NT2/D1 (cell line): ENCODE data around the gene CYP8B1.

Experiments used
- DNase-seq: peaks from one replicate; pipeline ENCODE4 v3.0.0-alpha.2; 2011; ENCODE audit warnings: low read depth, low spot score
- H3K27me3 ChIP-seq: 2 replicates; pipeline ENCODE4 v1.6.0; 2011; ENCODE audit warnings: mild to moderate bottlenecking; ENCODE audit not compliant: insufficient read length, insufficient read depth
- H3K36me3 ChIP-seq: 2 replicates; pipeline ENCODE4 v1.6.1; 2011; ENCODE audit warnings: mild to moderate bottlenecking, low read length, mixed read lengths; ENCODE audit not compliant: insufficient read depth, insufficient read length
- H3K4me1 ChIP-seq: 2 replicates; pipeline ENCODE4 v1.5.1; 2011; ENCODE audit not compliant: insufficient read depth, insufficient read length
- H3K4me3 ChIP-seq: 2 replicates; pipeline ENCODE4 v1.5.1; 2011; ENCODE audit warnings: low read depth; ENCODE audit not compliant: insufficient read length
- H3K9ac ChIP-seq: 2 replicates; pipeline ENCODE4 v1.6.0; 2011; ENCODE audit warnings: low read depth; ENCODE audit not compliant: insufficient read length
- H3K9me3 ChIP-seq: 2 replicates; pipeline ENCODE4 v1.5.1; 2011; ENCODE audit warnings: mild to moderate bottlenecking, low read length; ENCODE audit not compliant: insufficient read depth
- SUZ12 ChIP-seq: IDR thresholded peaks from 2 replicates; pipeline ENCODE4 v1.6.1; 2011; ENCODE audit not compliant: insufficient read length, insufficient read depth; ENCODE audit errors: extremely low read depth
- YY1 ChIP-seq: IDR thresholded peaks from 2 replicates; pipeline ENCODE4 v1.6.1; 2011; ENCODE audit not compliant: insufficient read length, insufficient read depth
- ZNF274 ChIP-seq: IDR thresholded peaks from 2 replicates; pipeline ENCODE4 v1.6.1; 2011; ENCODE audit warnings: mild to moderate bottlenecking, low read depth, low read length

The CYP8B1 gene

GRCh38 chr3:42876940-42877720 lies 1.5 kb upstream of the CYP8B1 start:
- TF ChIP-seq ZNF274 (no peak), SUZ12 (no peak), YY1 (no peak)
- no peaks in the 10 kb centered on the region for H3K36me3 ChIP-seq

GRCh38 chr3:42876401-42876800 lies 722 bp upstream of the CYP8B1 start:
- Histone ChIP-seq H3K4me1 (peaks cover 4% of the 10 kb centered on the region), H3K36me3 (no peaks in the 10 kb centered on the region)

More at GRCh38 chr3:42876940-42877720, 1.5 kb upstream of the CYP8B1 start:
- no peak for DNase-seq
- peaks cover 4% of the 10 kb centered on the region for H3K4me1 ChIP-seq
- no peak overlapping the region for H3K9ac ChIP-seq
- H3K4me3 ChIP-seq = no peak overlapping the region
- no peaks in the 10 kb centered on the region; the same call in 1 of the 2 replicates for H3K9me3 ChIP-seq
- H3K27me3 ChIP-seq = peaks cover 14% of the 10 kb centered on the region

GRCh38 chr3:42874749-42875148 lies 930 bp downstream of the CYP8B1 start:
- TF ChIP-seq YY1 (no peak), SUZ12 (no peak), ZNF274 (no peak)
- Histone ChIP-seq H3K4me1 (no peaks in the 10 kb centered on the region), H3K9me3 (no peaks in the 10 kb centered on the region; the same call in 1 of the 2 replicates), H3K36me3 (no peaks in the 10 kb centered on the region), H3K27me3 (peaks cover 10% of the 10 kb centered on the region), H3K9ac (no peak overlapping the region), H3K4me3 (no peak overlapping the region)
- DNase-seq = no peak

More at GRCh38 chr3:42876401-42876800, 722 bp upstream of the CYP8B1 start:
- H3K4me3 ChIP-seq = no peak overlapping the region
- no peak overlapping the region for H3K9ac ChIP-seq
- H3K9me3 ChIP-seq = no peaks in the 10 kb centered on the region; the same call in 1 of the 2 replicates
- DNase-seq = no peak
- peaks cover 14% of the 10 kb centered on the region for H3K27me3 ChIP-seq
- TF ChIP-seq ZNF274 (no peak), SUZ12 (no peak), YY1 (no peak)

GRCh38 chr3:42873221-42873982 lies 2.3 kb downstream of the CYP8B1 start:
- H3K9me3 ChIP-seq = no peaks in the 10 kb centered on the region; the same call in 1 of the 2 replicates
- no peak overlapping the region for H3K4me3 ChIP-seq
- TF ChIP-seq ZNF274 (no peak), SUZ12 (no peak), YY1 (no peak)
- H3K36me3 ChIP-seq = no peaks in the 10 kb centered on the region
- no peak overlapping the region for H3K9ac ChIP-seq
- DNase-seq = no peak
- no peaks in the 10 kb centered on the region for H3K4me1 ChIP-seq
- peaks cover 13% of the 10 kb centered on the region for H3K27me3 ChIP-seq

- no peak for DNase-seq
- no peaks in the 10 kb centered on the region; the same call in 1 of the 2 replicates for H3K9me3 ChIP-seq
- H3K27me3 ChIP-seq = peaks cover 13% of the 10 kb centered on the region
- no peak overlapping the region for H3K9ac ChIP-seq
- TF ChIP-seq SUZ12 = no peak
- no peak for TF ChIP-seq YY1
- TF ChIP-seq ZNF274 = no peak
- no peaks in the 10 kb centered on the region for H3K4me1 ChIP-seq
- no peaks in the 10 kb centered on the region for H3K36me3 ChIP-seq
- H3K4me3 ChIP-seq = no peak overlapping the region
Observed at GRCh38 chr3:42872718-42873117, 3.0 kb downstream of the CYP8B1 start.

- Histone ChIP-seq H3K4me3 (no peak overlapping the region), H3K9ac (no peak overlapping the region), H3K4me1 (no peaks in the 10 kb centered on the region), H3K9me3 (no peaks in the 10 kb centered on the region; the same call in 1 of the 2 replicates), H3K36me3 (no peaks in the 10 kb centered on the region), H3K27me3 (peaks cover 13% of the 10 kb centered on the region)
- no peak for DNase-seq
- TF ChIP-seq YY1 = no peak
- TF ChIP-seq ZNF274 = no peak
- TF ChIP-seq SUZ12 = no peak
Observed at GRCh38 chr3:42871592-42872196, 4.0 kb downstream of the CYP8B1 start.
